Measurements from ENCODE around the gene PTGES2. TPM values are rescaled to one million over a fixed set of nuclear protein-coding genes. Genes with fewer than 3 reads are reported as not detected.

Gene PTGES2
- total and polyA plus RNA-seq, 4 donors, result 22.8 to 41.1 (median 31.5) TPM

- TF ChIP-seq REST (IDR thresholded peaks at IDR 0.05) (peak; percentile 90), HNF4A (conservative IDR thresholded peaks at IDR 0.05) (peak; percentile 94 to 97), MAX (IDR thresholded peaks at IDR 0.05) (peak; percentile 94), FOXA1 (IDR thresholded peaks at IDR 0.05) (peak; percentile 91)
Measured at GRCh38 chr9:128115187-128116103, 12.1 kb downstream of the PTGES2 start (continued).

- Histone ChIP-seq H3K4me1 (ENCODE audit: control insufficient read depth in 4 of 4, insufficient read depth in 4 of 4, low read length in 3 of 4) (peaks cover 11 to 35% (median 24%) of the 10 kb centered on the region in 4 donors), H3K9me3 (ENCODE audit: control insufficient read depth in 4 of 4, low read length in 3 of 4) (no peaks in the 10 kb centered on the region)
- WGBS, result 70% methylated on average over 29 of the region's 29 CpGs
Measured at GRCh38 chr9:128114326-128115186, 13.0 kb downstream of the PTGES2 start.

More at GRCh38 chr9:128114326-128115186, 13.0 kb downstream of the PTGES2 start:
- peak overlapping the region in 1 of 3 donors; percentile 5 for H3K4me3 ChIP-seq (ENCODE audit: low read depth in 1 of 3, low read length in 3 of 3)
- H3K36me3 ChIP-seq (ENCODE audit: control insufficient read depth in 4 of 4, insufficient read depth in 3 of 4, low read depth in 1 of 4, low read length in 3 of 4), result peaks cover 0 to 4% (median 0%) of the 10 kb centered on the region in 4 donors
- TF ChIP-seq EGR1 (IDR thresholded peaks at IDR 0.05; ENCODE audit: low read depth in 2 of 2) (no peak), HNF4A (conservative IDR thresholded peaks at IDR 0.05) (no peak), ZBTB33 (IDR thresholded peaks at IDR 0.05) (no peak), FOXA2 (IDR thresholded peaks at IDR 0.05) (no peak), MAX (IDR thresholded peaks at IDR 0.05) (no peak), GABPA (IDR thresholded peaks at IDR 0.05 in 1 of 2, conservative IDR thresholded peaks at IDR 0.05 in 1 of 2) (no peak), CTCF (IDR thresholded peaks at IDR 0.05; ENCODE audit: low read depth, low read length, missing input control) (no peak), RAD21 (IDR thresholded peaks at IDR 0.05) (no peak), ATF3 (IDR thresholded peaks at IDR 0.05) (no peak)
- no peaks in the 10 kb centered on the region for H3K27me3 ChIP-seq (ENCODE audit: control insufficient read depth in 4 of 4, insufficient read depth in 4 of 4, low read length in 3 of 4)
- peak overlapping the region; percentile 89 to 93 for H3K27ac ChIP-seq (ENCODE audit: low read depth in 1 of 2, low read length in 2 of 2)
- DNase-seq (ENCODE audit: low spot score), result no peak
- H3K9ac ChIP-seq (ENCODE audit: low read depth in 1 of 2, low read length in 2 of 2), result peak overlapping the region; percentile 75 to 93
